GM06990 (cell line): ENCODE measurements around the gene STK39.

ENCODE experiments used
- DNase-seq: peaks from one replicate; pipeline ENCODE4 v3.0.0-alpha.2; 2011; ENCODE audit not compliant: insufficient read length; ENCODE audit errors: extremely low read depth
- H3K27me3 ChIP-seq: replicated peaks from 2 replicates; pipeline ENCODE4 v1.6.0; 2011; ENCODE audit warnings: low read length; ENCODE audit not compliant: control insufficient read depth, insufficient read depth
- H3K36me3 ChIP-seq: 2 replicates; pipeline ENCODE4 v1.5.1; 2011; ENCODE audit warnings: low read length; ENCODE audit not compliant: control insufficient read depth, insufficient read depth
- H3K4me3 ChIP-seq: replicated peaks from 2 replicates; pipeline ENCODE4 v1.5.1; 2011; ENCODE audit warnings: low read depth, mild to moderate bottlenecking, control low read depth, low read length
- CTCF ChIP-seq: IDR thresholded peaks from 2 replicates; pipeline ENCODE4 v1.5.1; 2011; ENCODE audit warnings: low read length, control low read depth, mild to moderate bottlenecking, inconsistent platforms; ENCODE audit not compliant: insufficient read depth, poor library complexity, severe bottlenecking

STK39 gene

GRCh38 chr2:168207851-168208250, 39.5 kb downstream of the STK39 start:
- TF ChIP-seq CTCF, result no peak
- Histone ChIP-seq H3K4me3 (no peak overlapping the region), H3K27me3 (no peaks in the 10 kb centered on the region; the same call in 1 of the 2 replicates), H3K36me3 (no peaks in the 10 kb centered on the region)
- DNase-seq, result no peak

DNA sequence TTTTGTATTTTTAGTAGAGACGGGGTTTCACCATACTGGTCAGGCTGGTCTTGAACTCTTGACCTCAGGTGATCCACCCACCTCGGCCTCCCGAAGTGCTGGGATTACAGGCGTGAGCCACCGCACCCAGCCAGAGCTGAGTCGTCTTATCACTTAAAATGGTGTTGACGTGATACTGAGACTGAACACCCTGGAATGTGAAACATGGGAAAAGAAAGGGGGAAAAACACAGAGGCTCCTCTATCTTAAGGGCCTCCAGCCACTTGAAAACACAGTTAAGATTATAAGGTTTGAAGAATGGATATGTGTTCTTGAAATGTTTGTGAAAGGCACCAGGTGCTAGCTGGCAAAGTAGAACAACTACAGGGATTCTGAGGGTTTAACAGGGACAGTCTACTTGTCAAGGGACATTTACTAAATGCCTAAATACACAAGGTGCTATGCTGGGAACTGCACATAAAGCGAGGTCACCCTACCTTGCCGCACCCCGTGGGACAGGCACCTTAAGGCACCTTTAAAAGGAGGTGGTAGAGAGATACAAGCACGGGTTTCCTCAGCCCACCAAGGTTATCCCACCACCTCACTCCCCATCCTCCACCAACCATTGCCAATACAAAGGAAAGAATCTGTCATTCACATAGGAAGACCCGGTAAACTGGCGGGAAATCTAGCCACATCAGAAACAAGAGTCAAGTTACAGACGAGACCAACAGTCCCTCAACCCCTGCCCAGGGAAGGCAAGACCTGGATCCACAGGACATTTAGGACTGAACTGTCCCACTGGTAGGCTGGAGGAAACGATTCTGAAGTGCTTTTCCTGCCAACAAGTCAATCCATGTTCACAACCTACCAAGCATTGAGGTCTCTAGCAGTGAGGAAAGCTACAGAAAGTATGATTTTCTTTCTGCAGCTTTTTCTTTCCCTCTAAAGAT, 43.4 kb downstream of the STK39 start:
- TF ChIP-seq CTCF, result no peak
- H3K4me3 ChIP-seq, result no peak overlapping the region
- no peak for DNase-seq
- no peaks in the 10 kb centered on the region for H3K36me3 ChIP-seq
- H3K27me3 ChIP-seq, result no peaks in the 10 kb centered on the region; the same call in 1 of the 2 replicates

DNA sequence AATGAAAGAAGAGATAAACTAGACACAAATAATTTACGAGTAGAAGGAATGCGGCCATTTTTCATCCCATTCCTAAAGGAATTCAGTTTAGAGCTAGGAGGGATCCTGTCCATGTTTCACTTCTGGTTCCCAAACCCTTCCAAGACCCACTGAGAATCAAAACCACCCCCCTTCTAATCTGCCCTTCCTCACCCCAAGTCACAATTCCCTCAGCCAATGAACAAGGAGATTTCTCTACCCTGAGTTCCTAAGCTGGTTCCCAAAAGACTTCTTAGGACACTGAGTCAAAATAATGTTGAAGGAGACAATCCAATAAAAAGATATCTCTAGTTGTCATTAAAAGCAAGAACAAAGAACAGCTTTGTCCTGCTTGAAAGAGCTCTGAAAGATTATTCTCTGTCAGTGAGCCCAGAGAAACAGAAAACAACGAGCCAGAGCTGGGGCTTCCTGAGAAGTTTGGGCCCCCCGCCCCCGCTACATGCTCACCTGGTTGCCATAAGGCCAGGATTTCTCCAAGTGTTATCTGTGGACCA, 45.7 kb downstream of the STK39 start:
- no peaks in the 10 kb centered on the region for H3K36me3 ChIP-seq
- no peak for DNase-seq
- no peak overlapping the region for H3K4me3 ChIP-seq
- H3K27me3 ChIP-seq, result no peaks in the 10 kb centered on the region
- TF ChIP-seq CTCF, result no peak

- no peak for TF ChIP-seq CTCF
- no peak overlapping the region for H3K4me3 ChIP-seq
- H3K27me3 ChIP-seq, result no peaks in the 10 kb centered on the region
- DNase-seq, result no peak
- no peaks in the 10 kb centered on the region for H3K36me3 ChIP-seq
These were observed 46.3 kb downstream of the STK39 start for GRCh38 chr2:168200930-168201583.

- no peak for TF ChIP-seq CTCF
- H3K4me3 ChIP-seq, result no peak overlapping the region
- no peaks in the 10 kb centered on the region for H3K27me3 ChIP-seq
- no peaks in the 10 kb centered on the region for H3K36me3 ChIP-seq
- no peak for DNase-seq
These were observed 48.8 kb downstream of the STK39 start for GRCh38 chr2:168198476-168199207.
